HCT116 (cell line): ENCODE results near the gene JPH3. TPM values are rescaled to one million over a fixed set of nuclear protein-coding genes. Genes with fewer than 3 reads are reported as not detected.

ENCODE experiments used
- ATAC-seq: fragments of 200-7000 bp; cut with Tn5 transposase; 2 replicates; pipeline ENCODE4 v1.9.1; 2020; ENCODE audit warnings: mild to moderate bottlenecking, moderate library complexity
- BruUV-seq: library from RNA; stranded (reverse); fragments of 400-500 nt; replicated peaks from 2 replicates; lab custom pipeline; 2021; lab: Mats Ljungman, UMichigan
- CTCF ChIA-PET: fragments of 300-600 bp; sonication (Branson Sonifier 250); formaldehyde crosslinking; loops from one replicate; lab custom pipeline; 2021; ENCODE audit warnings: antibody characterized with exemption; lab: Charles Lee
- POLR2A ChIA-PET: fragments of 300-600, 350-600 bp; sonication (Branson Sonifier 250); formaldehyde crosslinking; loops from one replicate; lab custom pipeline; 2021; ENCODE audit warnings: antibody characterized with exemption; lab: Charles Lee
- RAD21 ChIA-PET, 2 experiments: fragments of 300-600 bp; sonication (Branson Sonifier 250); formaldehyde crosslinking; loops; one replicate each; lab custom pipeline; 2023; ENCODE audit warnings: low total read pairs in 2 of 2; ENCODE audit not compliant: uncharacterized antibody in 2 of 2, unreplicated experiment in 2 of 2, low non-redundant PET in 1 of 2; lab: Charles Lee
- DNase-seq: peaks from one replicate; pipeline ENCODE4 v3.0.0-alpha.2; 2010; ENCODE audit warnings: low read depth, low spot score
- H2AFZ ChIP-seq: fragments of 200-600 bp; shearing (Covaris generic), sonication (generic); 2 replicates; pipeline ENCODE4 v1.6.1; 2017; ENCODE audit warnings: low read depth, mixed run types, mixed read lengths, antibody characterized with exemption, low read length; ENCODE audit not compliant: poor library complexity, severe bottlenecking
- H3K27ac ChIP-seq: 2 replicates; pipeline ENCODE4 v1.5.1; 2012; ENCODE audit warnings: low read depth, low read length
- H3K27me3 ChIP-seq: fragments of 200-600 bp; sonication (generic); 2 replicates; pipeline ENCODE4 v1.6.1; 2016; ENCODE audit warnings: mixed run types, low read length, mixed read lengths; ENCODE audit not compliant: insufficient read depth
- H3K36me3 ChIP-seq, 2 experiments: fragments of 200-500 bp in 1 of 2; fragments of 200-600 bp in 1 of 2; sonication (Bioruptor generic) in 1 of 2; sonication (generic) in 1 of 2; 2 replicates each; pipeline versions ENCODE4 v1.5.1 to v1.6.1; 2014 to 2016; ENCODE audit warnings: low read length in 2 of 2, inconsistent platforms in 1 of 2, mixed read lengths in 1 of 2, mixed run types in 1 of 2; ENCODE audit not compliant: insufficient read depth in 2 of 2, control insufficient read depth in 1 of 2
- H3K4me1 ChIP-seq, 2 experiments: fragments of 200-600 bp in 1 of 2; sonication (generic) in 1 of 2; 2 replicates each; pipeline versions ENCODE4 v1.5.1 to v1.6.1; 2012 to 2017; ENCODE audit warnings: low read length in 2 of 2, inconsistent platforms in 1 of 2, mild to moderate bottlenecking in 1 of 2, mixed read lengths in 1 of 2, mixed run types in 1 of 2, moderate library complexity in 1 of 2; ENCODE audit not compliant: insufficient read depth in 2 of 2, control insufficient read depth in 1 of 2
- H3K4me2 ChIP-seq: fragments of 200-600 bp; sonication (generic); 2 replicates; pipeline ENCODE4 v1.6.1; 2017; ENCODE audit warnings: mixed run types, low read length, mixed read lengths
- H3K4me3 ChIP-seq, 2 experiments: fragments of 200-600 bp in 1 of 2; sonication (generic) in 1 of 2; replicated peaks in 1 of 2; 2 replicates each; pipeline ENCODE4 v1.5.1; 2011 to 2016; ENCODE audit warnings: low read length in 2 of 2, control low read depth in 1 of 2, low read depth in 1 of 2, mild to moderate bottlenecking in 1 of 2, mixed read lengths in 1 of 2, mixed run types in 1 of 2
- H3K79me2 ChIP-seq: fragments of 200-600 bp; sonication (generic); 2 replicates; pipeline ENCODE4 v1.6.1; 2017; ENCODE audit warnings: mild to moderate bottlenecking, mixed run types, low read length, moderate library complexity, mixed read lengths; ENCODE audit not compliant: insufficient read depth
- H3K9ac ChIP-seq: fragments of 200-600 bp; sonication (generic); 2 replicates; pipeline ENCODE4 v1.6.1; 2016; ENCODE audit warnings: low read length, mixed read lengths
- H3K9me2 ChIP-seq: fragments of 200-600 bp; sonication (generic), shearing (Covaris generic); 2 replicates; pipeline ENCODE4 v1.6.1; 2017; ENCODE audit warnings: mixed run types, mild to moderate bottlenecking, moderate library complexity; ENCODE audit not compliant: insufficient read depth
- H3K9me3 ChIP-seq, 2 experiments: fragments of 200-500 bp in 1 of 2; fragments of 200-600 bp in 1 of 2; sonication (Bioruptor generic) in 1 of 2; sonication (generic) in 1 of 2; 2 replicates each; pipeline ENCODE4 v1.6.1; 2014 to 2017; ENCODE audit warnings: low read length in 2 of 2, mixed read lengths in 2 of 2, inconsistent platforms in 1 of 2, low read depth in 1 of 2, mild to moderate bottlenecking in 1 of 2, mixed run types in 1 of 2, moderate library complexity in 1 of 2; ENCODE audit not compliant: control insufficient read depth in 1 of 2, insufficient read depth in 1 of 2
- H4K20me1 ChIP-seq: fragments of 200-600 bp; sonication (generic), shearing (Covaris generic); 2 replicates; pipeline ENCODE4 v1.6.1; 2017; ENCODE audit warnings: mixed run types, mild to moderate bottlenecking, moderate library complexity; ENCODE audit not compliant: insufficient read depth
- CEBPB ChIP-seq: IDR thresholded peaks from 2 replicates; pipeline ENCODE4 v1.6.1; 2012; ENCODE audit warnings: low read depth
- CTCF ChIP-seq, 3 experiments: fragments of 200-600 bp in 1 of 3; sonication (generic) in 1 of 3; IDR thresholded peaks in 2 of 3; conservative IDR thresholded peaks in 1 of 3; 2 replicates each; pipeline ENCODE4 v1.5.1; 2012 to 2017; ENCODE audit warnings: low read depth in 2 of 3, low read length in 2 of 3, antibody characterized with exemption in 1 of 3, borderline replicate concordance in 1 of 3, control low read depth in 1 of 3, mild to moderate bottlenecking in 1 of 3, mixed read lengths in 1 of 3, mixed run types in 1 of 3, moderate library complexity in 1 of 3; ENCODE audit not compliant: insufficient read depth in 1 of 3
- ELF1 ChIP-seq: IDR thresholded peaks from 2 replicates; pipeline ENCODE4 v1.6.1; 2012; ENCODE audit warnings: low read depth, borderline replicate concordance
- EZH2 ChIP-seq: fragments of 200-600 bp; sonication (generic); IDR thresholded peaks from 2 replicates; pipeline ENCODE4 v1.6.1; 2017; ENCODE audit warnings: antibody characterized with exemption, mixed run types
- JUND ChIP-seq: IDR thresholded peaks from 2 replicates; pipeline ENCODE4 v1.6.1; 2012
- MAX ChIP-seq: IDR thresholded peaks from 2 replicates; pipeline ENCODE4 v1.6.1; 2012
- POLR2AphosphoS5 ChIP-seq: IDR thresholded peaks from 2 replicates; pipeline ENCODE4 v1.6.1; 2011; ENCODE audit warnings: mild to moderate bottlenecking, low read depth, low read length, moderate library complexity
- RAD21 ChIP-seq: IDR thresholded peaks from 2 replicates; pipeline ENCODE4 v1.6.1; 2012; ENCODE audit warnings: low read depth, mild to moderate bottlenecking
- REST ChIP-seq: IDR thresholded peaks from 2 replicates; pipeline ENCODE4 v1.6.1; 2012; ENCODE audit warnings: low read depth
- SIN3A ChIP-seq: IDR thresholded peaks from 2 replicates; pipeline ENCODE4 v1.6.1; 2012; ENCODE audit warnings: low read depth
- TCF7L2 ChIP-seq: IDR thresholded peaks from 2 replicates; pipeline ENCODE4 v1.7.0; 2011; ENCODE audit warnings: borderline replicate concordance, inconsistent platforms; ENCODE audit not compliant: insufficient read depth, insufficient read length; ENCODE audit errors: extremely low read depth
- ZNF274 ChIP-seq: fragments of 200-500 bp; sonication (Bioruptor generic); IDR thresholded peaks from 2 replicates; pipeline ENCODE4 v1.6.1; 2014; ENCODE audit warnings: mild to moderate bottlenecking, low read depth, low read length, inconsistent platforms
- intact Hi-C: fragments of 100-400 bp; cut with micrococcal nuclease; formaldehyde crosslinking; loops from 2 replicates; pipeline ENCODE4 v1.10.0; 2022
- total RNA-seq: library from RNA; stranded (reverse); gene quantifications from one replicate; pipeline ENCODE4 v1.2.1, GENCODE V29; 2021; ENCODE audit not compliant: unreplicated experiment
- TF ChIP-seq, protein P1 (sequence below): IDR thresholded peaks from 2 replicates; pipeline ENCODE4 v1.6.1; 2011; ENCODE audit warnings: mild to moderate bottlenecking, low read length, moderate library complexity; ENCODE audit not compliant: insufficient replicate concordance; ENCODE audit errors: extremely low read depth

JPH3 gene
- total RNA-seq, 1 experiment from 2014 or later = 0.10 TPM

DNA sequence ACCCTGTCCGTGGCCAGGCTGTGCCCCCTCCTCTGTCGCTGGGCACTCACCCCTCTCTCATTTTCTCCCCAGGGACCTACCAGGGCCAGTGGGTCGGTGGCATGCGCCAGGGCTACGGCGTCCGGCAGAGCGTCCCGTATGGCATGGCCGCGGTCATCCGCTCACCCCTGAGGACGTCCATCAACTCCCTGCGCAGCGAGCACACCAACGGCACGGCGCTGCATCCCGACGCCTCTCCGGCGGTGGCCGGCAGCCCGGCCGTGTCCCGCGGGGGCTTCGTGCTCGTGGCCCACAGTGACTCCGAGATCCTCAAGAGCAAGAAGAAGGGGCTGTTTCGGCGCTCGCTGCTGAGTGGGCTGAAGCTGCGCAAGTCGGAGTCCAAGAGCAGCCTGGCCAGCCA is 41.9 kb downstream of the JPH3 start:
- Histone ChIP-seq H3K4me2 (no peak overlapping the region), H4K20me1 (no peaks in the 10 kb centered on the region), H3K36me3 (no peaks in the 10 kb centered on the region), H3K79me2 (no peaks in the 10 kb centered on the region), H2AFZ (no peak overlapping the region), H3K4me1 (peaks cover 2 to 7% of the 10 kb centered on the region in 2 experiments; a peak in 2 of 4 replicates), H3K27me3 (peaks cover 5% of the 10 kb centered on the region), H3K9me3 (no peaks in the 10 kb centered on the region), H3K9ac (no peak overlapping the region), H3K9me2 (no peaks in the 10 kb centered on the region), H3K4me3 (no peak overlapping the region), H3K27ac (no peak overlapping the region)
- ChIA-PET CTCF (interaction anchor here (0.5 kb wide), 1 partner anchor 393 kb away, joined by 3 read pairs; no protein-coding TSS in a partner anchor), RAD21 (no interaction called here), POLR2A (no interaction called here)
- no peak for DNase-seq
- BruUV-seq = no TSS peak
- intact Hi-C loops = no loop called here
- TF ChIP-seq SIN3A (no peak), CEBPB (no peak), ZNF274 (no peak), CTCF (IDR thresholded peaks at IDR 0.05 in 2 of 3, conservative IDR thresholded peaks at IDR 0.05 in 1 of 3; ENCODE audit: borderline replicate concordance in 1 of 3, insufficient read depth in 1 of 3, low read depth in 2 of 3, low read length in 2 of 3) (no peak), TCF7L2 (no peak), MAX (no peak), REST (no peak), POLR2AphosphoS5 (no peak), RAD21 (no peak), JUND (no peak), EZH2 (no peak), ELF1 (no peak)
- TF ChIP-seq, protein P1, sequence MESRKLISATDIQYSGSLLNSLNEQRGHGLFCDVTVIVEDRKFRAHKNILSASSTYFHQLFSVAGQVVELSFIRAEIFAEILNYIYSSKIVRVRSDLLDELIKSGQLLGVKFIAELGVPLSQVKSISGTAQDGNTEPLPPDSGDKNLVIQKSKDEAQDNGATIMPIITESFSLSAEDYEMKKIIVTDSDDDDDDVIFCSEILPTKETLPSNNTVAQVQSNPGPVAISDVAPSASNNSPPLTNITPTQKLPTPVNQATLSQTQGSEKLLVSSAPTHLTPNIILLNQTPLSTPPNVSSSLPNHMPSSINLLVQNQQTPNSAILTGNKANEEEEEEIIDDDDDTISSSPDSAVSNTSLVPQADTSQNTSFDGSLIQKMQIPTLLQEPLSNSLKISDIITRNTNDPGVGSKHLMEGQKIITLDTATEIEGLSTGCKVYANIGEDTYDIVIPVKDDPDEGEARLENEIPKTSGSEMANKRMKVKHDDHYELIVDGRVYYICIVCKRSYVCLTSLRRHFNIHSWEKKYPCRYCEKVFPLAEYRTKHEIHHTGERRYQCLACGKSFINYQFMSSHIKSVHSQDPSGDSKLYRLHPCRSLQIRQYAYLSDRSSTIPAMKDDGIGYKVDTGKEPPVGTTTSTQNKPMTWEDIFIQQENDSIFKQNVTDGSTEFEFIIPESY = no peak
- no peak for ATAC-seq
